Mucosa of descending colon (tissue), 3 donors: Measurements from ENCODE around the gene TAX1BP1. TPM values are rescaled to one million over a fixed set of nuclear protein-coding genes. Genes with fewer than 3 reads are reported as not detected.
"Not testable (repeated sequence)": the region's sequence is repeated elsewhere in the genome, so short reads cannot be mapped to it uniquely, and the experiment has no call there.

Experiments
- ATAC-seq: fragments of 200-7000 bp; cut with Tn5 transposase; one replicate; pipeline ENCODE4 v1.9.1; 2020; ENCODE audit warnings: mild to moderate bottlenecking, moderate library complexity
- DNase-seq, 3 donors: peaks; one replicate each; pipeline ENCODE4 v3.0.0-alpha.2; 2020
- H3K36me3 ChIP-seq: fragments of 200-600 bp; one replicate; pipeline ENCODE4 v1.8.0; 2021; ENCODE audit warnings: low read depth, mild to moderate bottlenecking
- H3K4me1 ChIP-seq: fragments of 200-600 bp; one replicate; pipeline ENCODE4 v1.8.0; 2021; ENCODE audit warnings: low read depth, mild to moderate bottlenecking
- H3K4me3 ChIP-seq: fragments of 200-600 bp; one replicate; pipeline ENCODE4 v1.8.0; 2021; ENCODE audit warnings: mild to moderate bottlenecking
- H3K9me3 ChIP-seq: fragments of 200-600 bp; one replicate; pipeline ENCODE4 v1.8.0; 2021; ENCODE audit warnings: mild to moderate bottlenecking
- intact Hi-C, 2 donors: fragments of 100-400 bp; cut with DNase I in 1 of 2; cut with micrococcal nuclease in 1 of 2; formaldehyde crosslinking; loops; one replicate each; pipeline versions ENCODE4 v1.11.0 to v1.11.1; 2022; cut with DNase I, micrococcal nuclease
- total RNA-seq, 3 donors: library from RNA; stranded (reverse); fragmentation: NEBNext Ultra II Directional in 2 of 3; extraction: Animal tissue kit (Norgen Biotek cat#: 25700) in 2 of 3; gene quantifications; one replicate each; pipeline versions ENCODE4 v1.2.1 to v1.2.4, GENCODE V29; 2021 to 2023
- TF ChIP-seq, protein P1 (sequence below): fragments of 200-600 bp; IDR thresholded peaks from one replicate; pipeline ENCODE4 v1.8.0; 2022; ENCODE audit warnings: antibody characterized with exemption, mild to moderate bottlenecking
- donor health status: DM: no; HTN: no; CAD: no; lungs with moderate emphysema.
- donor health status: DM: no; HTN: no; CAD: no.
- donor health status: DM: no; HTN: yes; CAD: no.

Gene TAX1BP1
- total RNA-seq, 3 donors from 2014 or later: 115 to 163 (median 150) TPM

DNA sequence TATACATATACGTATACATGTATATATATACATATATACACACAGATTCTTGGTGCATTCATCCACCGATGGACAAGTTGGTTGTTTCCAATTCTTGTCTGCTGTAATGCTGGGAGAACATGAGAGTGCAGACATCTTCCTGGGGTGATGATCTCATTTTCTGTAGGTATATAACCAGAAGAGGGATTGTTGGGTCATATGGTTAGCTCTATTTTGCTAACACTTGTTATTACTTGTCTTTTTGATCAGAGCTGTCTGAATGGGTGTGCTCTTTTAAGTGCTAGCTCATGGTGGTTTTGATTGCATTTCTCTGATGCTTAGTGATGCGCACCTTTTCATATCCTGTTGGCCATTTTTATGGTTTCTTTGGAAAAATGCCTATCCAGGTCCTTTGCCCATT is 106.4 kb downstream of the TAX1BP1 start:
- no peak overlapping the region for H3K4me3 ChIP-seq
- H3K9me3 ChIP-seq: no peaks in the 10 kb centered on the region
- intact Hi-C loops: no loop called here
- H3K4me1 ChIP-seq: no peaks in the 10 kb centered on the region
- ATAC-seq: no peak
- TF ChIP-seq, protein P1, sequence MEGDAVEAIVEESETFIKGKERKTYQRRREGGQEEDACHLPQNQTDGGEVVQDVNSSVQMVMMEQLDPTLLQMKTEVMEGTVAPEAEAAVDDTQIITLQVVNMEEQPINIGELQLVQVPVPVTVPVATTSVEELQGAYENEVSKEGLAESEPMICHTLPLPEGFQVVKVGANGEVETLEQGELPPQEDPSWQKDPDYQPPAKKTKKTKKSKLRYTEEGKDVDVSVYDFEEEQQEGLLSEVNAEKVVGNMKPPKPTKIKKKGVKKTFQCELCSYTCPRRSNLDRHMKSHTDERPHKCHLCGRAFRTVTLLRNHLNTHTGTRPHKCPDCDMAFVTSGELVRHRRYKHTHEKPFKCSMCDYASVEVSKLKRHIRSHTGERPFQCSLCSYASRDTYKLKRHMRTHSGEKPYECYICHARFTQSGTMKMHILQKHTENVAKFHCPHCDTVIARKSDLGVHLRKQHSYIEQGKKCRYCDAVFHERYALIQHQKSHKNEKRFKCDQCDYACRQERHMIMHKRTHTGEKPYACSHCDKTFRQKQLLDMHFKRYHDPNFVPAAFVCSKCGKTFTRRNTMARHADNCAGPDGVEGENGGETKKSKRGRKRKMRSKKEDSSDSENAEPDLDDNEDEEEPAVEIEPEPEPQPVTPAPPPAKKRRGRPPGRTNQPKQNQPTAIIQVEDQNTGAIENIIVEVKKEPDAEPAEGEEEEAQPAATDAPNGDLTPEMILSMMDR: no peak
- DNase-seq: no peak
- H3K36me3 ChIP-seq: no peaks in the 10 kb centered on the region

DNA sequence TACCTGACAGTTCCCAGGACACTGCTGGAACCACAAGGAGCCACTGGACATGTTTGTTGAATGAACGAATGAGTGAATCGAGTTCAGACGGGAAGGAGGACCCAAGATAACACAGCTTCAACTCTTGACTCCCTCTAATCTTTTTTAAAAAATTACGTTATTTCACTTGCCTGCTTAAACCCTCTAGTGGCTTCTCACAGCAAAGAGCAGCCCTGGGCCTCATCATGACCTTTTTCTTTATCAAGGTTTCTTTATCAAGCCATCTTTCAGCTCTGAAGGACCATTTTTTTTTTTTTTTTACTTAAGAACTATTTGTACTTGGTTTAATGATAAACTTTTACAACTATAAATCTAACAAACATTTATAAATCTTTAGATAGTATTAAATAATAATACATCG is 110.6 kb downstream of the TAX1BP1 start:
- no peak for ATAC-seq
- Histone ChIP-seq H3K4me3 (no peak overlapping the region), H3K9me3 (no peaks in the 10 kb centered on the region), H3K4me1 (no peaks in the 10 kb centered on the region), H3K36me3 (no peaks in the 10 kb centered on the region)
- DNase-seq: no peak
- intact Hi-C loops: no loop called here
- TF ChIP-seq, protein P1: no peak

DNA sequence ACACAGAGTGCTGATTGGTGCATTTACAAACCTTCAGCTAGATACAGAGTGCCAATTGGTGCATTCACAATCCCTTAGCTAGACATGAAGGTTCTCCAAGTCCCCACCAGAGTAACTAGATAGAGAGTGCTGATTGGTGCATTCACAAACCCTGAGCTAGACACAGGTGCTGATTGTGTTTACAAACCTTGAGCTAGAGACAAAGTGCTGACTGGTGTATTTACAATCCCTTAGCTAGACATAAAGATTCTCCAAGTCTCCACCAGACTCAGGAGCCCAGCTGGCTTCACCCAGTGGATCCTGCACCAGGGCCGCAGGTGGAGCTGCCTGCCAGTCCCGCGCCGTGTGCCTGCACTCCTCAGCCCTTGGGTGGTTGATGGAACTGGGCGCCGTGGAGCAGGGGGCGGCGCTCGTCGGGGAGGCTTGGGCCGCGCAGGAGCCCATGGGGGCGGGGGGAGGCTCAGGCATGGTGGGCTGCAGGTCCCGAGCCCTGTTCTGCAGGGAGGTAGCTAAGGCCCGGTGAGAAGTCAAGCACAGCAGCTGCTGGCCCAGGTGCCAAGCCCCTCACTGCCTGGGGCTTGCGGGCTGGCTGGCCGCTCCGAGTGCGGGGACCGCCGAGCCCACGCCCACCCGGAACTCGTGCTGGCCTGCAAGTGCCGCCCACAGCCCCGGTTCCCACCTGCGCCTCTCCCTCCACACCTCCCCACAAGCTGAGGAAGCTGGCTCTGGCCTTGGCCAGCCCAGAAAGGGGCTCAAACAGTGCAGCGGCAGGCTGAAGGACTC is 116.9 kb downstream of the TAX1BP1 start:
- H3K36me3 ChIP-seq, ATAC-seq, intact Hi-C loops, H3K9me3 ChIP-seq, H3K4me1 ChIP-seq, H3K4me3 ChIP-seq, DNase-seq: not testable (repeated sequence)

DNA sequence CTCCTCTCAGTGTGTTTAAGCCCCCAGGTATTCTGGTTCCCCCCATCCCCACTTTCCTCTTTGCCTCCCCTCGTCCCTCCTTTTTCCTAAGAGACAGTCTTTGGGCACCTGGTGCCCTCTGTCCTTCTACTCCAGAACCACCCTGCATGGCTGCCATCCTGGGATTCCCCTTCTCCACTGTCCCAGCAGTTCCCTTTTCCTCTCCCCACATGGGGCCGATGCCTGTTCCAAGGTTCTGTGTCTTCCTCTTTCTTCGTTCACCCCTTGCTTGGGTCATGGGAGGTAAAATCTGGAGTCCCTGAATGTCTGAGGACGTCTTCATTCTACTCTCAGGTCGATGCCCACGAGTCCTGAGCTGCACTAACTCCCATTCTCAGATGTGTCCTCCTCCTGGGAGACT is 120.8 kb downstream of the TAX1BP1 start:
- Histone ChIP-seq H3K36me3 (no peaks in the 10 kb centered on the region), H3K4me3 (no peak overlapping the region), H3K4me1 (no peaks in the 10 kb centered on the region), H3K9me3 (no peaks in the 10 kb centered on the region)
- intact Hi-C loops: no loop called here
- TF ChIP-seq, protein P1: no peak
- DNase-seq: no peak
- ATAC-seq: no peak

DNA sequence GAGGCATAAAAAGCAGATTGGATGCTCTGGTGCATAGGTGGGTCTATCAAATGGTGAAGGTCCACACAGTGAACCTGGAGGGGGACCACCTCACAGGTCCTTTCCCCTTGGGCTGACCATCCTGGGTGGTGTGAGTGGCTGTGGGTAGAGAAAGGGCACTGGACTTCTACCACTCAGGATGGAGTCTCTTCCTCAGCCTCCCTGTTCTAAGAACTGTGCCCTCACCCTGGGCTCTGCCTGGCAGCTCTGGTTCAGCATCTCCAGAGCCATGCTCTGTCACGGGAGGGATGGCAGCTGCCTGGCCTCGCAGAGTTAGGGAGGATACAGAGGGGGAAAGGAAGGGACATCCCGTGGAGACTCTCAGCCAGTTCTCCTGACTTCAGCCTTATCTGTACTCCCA is 121.8 kb downstream of the TAX1BP1 start:
- DNase-seq (no peak), ATAC-seq (no peak)
- H3K9me3 ChIP-seq: no peaks in the 10 kb centered on the region
- no peak overlapping the region for H3K4me3 ChIP-seq
- TF ChIP-seq, protein P1: no peak
- H3K4me1 ChIP-seq: no peaks in the 10 kb centered on the region
- H3K36me3 ChIP-seq: no peaks in the 10 kb centered on the region
- intact Hi-C loops: no loop called here

DNA sequence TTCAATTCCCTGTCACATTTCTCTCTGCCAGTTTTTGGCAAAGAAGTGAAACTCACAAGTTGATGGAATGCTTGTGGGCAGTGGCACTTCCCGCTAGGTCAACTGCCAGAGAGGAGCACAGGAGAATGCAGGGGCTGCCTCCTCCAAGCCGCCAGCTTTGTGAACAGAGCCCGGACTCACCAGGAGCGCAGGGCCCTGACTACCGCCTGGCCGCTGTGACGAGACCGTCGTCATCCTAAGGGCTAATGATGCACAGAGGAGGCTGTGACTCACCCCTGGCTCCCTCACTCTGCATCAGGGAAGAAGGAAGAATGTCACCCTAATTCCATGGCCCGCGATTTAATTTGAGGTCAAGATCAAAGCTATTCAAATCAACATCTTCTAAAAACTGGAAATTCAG is 123.9 kb downstream of the TAX1BP1 start:
- Histone ChIP-seq H3K4me3 (no peak overlapping the region), H3K4me1 (no peaks in the 10 kb centered on the region), H3K36me3 (no peaks in the 10 kb centered on the region), H3K9me3 (no peaks in the 10 kb centered on the region)
- intact Hi-C loops: no loop called here
- ATAC-seq (no peak), DNase-seq (no peak)
- TF ChIP-seq, protein P1: no peak
